Ishikawa (cell line): Measurements from ENCODE around the gene BTBD9.

Experiments
- MAX ChIP-seq: IDR thresholded peaks from 2 replicates; pipeline ENCODE4 v1.6.1; 2012
- REST ChIP-seq: IDR thresholded peaks from 2 replicates; pipeline ENCODE4 v1.6.1; 2012; ENCODE audit warnings: low read depth, mild to moderate bottlenecking
- TAF1 ChIP-seq: IDR thresholded peaks from 2 replicates; pipeline ENCODE4 v1.6.1; 2012; ENCODE audit warnings: low read depth, mild to moderate bottlenecking
- TCF12 ChIP-seq: IDR thresholded peaks from 2 replicates; pipeline ENCODE4 v1.6.1; 2012; ENCODE audit warnings: low read depth

GRCh38 chr6:38366234-38366633, 273.5 kb downstream of the BTBD9 start:
- TF ChIP-seq MAX, result no peak
- no peak for TF ChIP-seq REST
- no peak for TF ChIP-seq TAF1
- TF ChIP-seq TCF12, result no peak
